MM.1S (cell line): Measurements from ENCODE around the gene C16orf89.

Source experiments
- DNase-seq: peaks from one replicate; pipeline ENCODE4 v3.0.0-alpha.2; 2015
- H2AFZ ChIP-seq: fragments of 300-600 bp; sonication (generic); 2 replicates; pipeline ENCODE4 v1.6.0; 2016; ENCODE audit warnings: antibody characterized with exemption, low read length
- H3F3A ChIP-seq: fragments of 300-600 bp; sonication (generic); 2 replicates; pipeline ENCODE4 v1.6.1; 2016; ENCODE audit warnings: mild to moderate bottlenecking, antibody characterized with exemption, low read length, moderate library complexity, mixed read lengths; ENCODE audit not compliant: insufficient read depth
- H3K27ac ChIP-seq: fragments of 300-600 bp; sonication (generic); 2 replicates; pipeline ENCODE4 v1.5.1; 2016; ENCODE audit warnings: mild to moderate bottlenecking, low read length
- H3K27me3 ChIP-seq: fragments of 300-600 bp; sonication (generic); replicated peaks from 2 replicates; pipeline ENCODE4 v1.6.0; 2016; ENCODE audit warnings: low read length; ENCODE audit not compliant: insufficient read depth
- H3K36me3 ChIP-seq: fragments of 300-600 bp; sonication (generic); replicated peaks from 2 replicates; pipeline ENCODE4 v1.6.1; 2016; ENCODE audit warnings: mild to moderate bottlenecking, low read length, mixed read lengths; ENCODE audit not compliant: insufficient read depth
- H3K4me1 ChIP-seq: fragments of 300-600 bp; sonication (generic); 2 replicates; pipeline ENCODE4 v1.6.1; 2016; ENCODE audit warnings: low read length, mixed read lengths
- H3K4me2 ChIP-seq: fragments of 300-600 bp; sonication (generic); 2 replicates; pipeline ENCODE4 v1.6.0; 2016; ENCODE audit warnings: low read depth, low read length
- H3K4me3 ChIP-seq: fragments of 300-600 bp; sonication (generic); 2 replicates; pipeline ENCODE4 v1.5.1; 2016; ENCODE audit warnings: low read length, mixed read lengths
- H3K79me2 ChIP-seq: fragments of 300-600 bp; sonication (generic); 2 replicates; pipeline ENCODE4 v1.6.1; 2016; ENCODE audit warnings: mixed run types, low read length, mixed read lengths
- H3K9ac ChIP-seq: fragments of 300-600 bp; sonication (generic); 2 replicates; pipeline ENCODE4 v1.6.1; 2016; ENCODE audit warnings: low read length, mixed read lengths
- H3K9me2 ChIP-seq: fragments of 300-600 bp; sonication (generic); replicated peaks from 2 replicates; pipeline ENCODE4 v1.6.1; 2016; ENCODE audit warnings: mild to moderate bottlenecking, low read length, mixed read lengths; ENCODE audit not compliant: insufficient read depth
- H3K9me3 ChIP-seq: fragments of 300-600 bp; sonication (generic); replicated peaks from 2 replicates; pipeline ENCODE4 v1.6.1; 2016; ENCODE audit warnings: mild to moderate bottlenecking, low read length, mixed read lengths; ENCODE audit not compliant: insufficient read depth
- H4K20me1 ChIP-seq: fragments of 300-600 bp; sonication (generic); 2 replicates; pipeline ENCODE4 v1.6.1; 2016; ENCODE audit warnings: mild to moderate bottlenecking, low read length, moderate library complexity, mixed read lengths; ENCODE audit not compliant: insufficient read depth
- CTCF ChIP-seq: fragments of 300-600 bp; sonication (generic); IDR thresholded peaks from 2 replicates; pipeline ENCODE4 v1.5.1; 2016; ENCODE audit warnings: antibody characterized with exemption, low read length, mixed read lengths
- EZH2 ChIP-seq: fragments of 300-600 bp; sonication (generic); optimal IDR thresholded peaks from 2 replicates; pipeline ENCODE3; 2017; ENCODE audit warnings: low read depth, mild to moderate bottlenecking, antibody characterized with exemption, low read length, mixed read lengths
- EZH2phosphoT487 ChIP-seq: fragments of 300-600 bp; sonication (generic); IDR thresholded peaks from 2 replicates; pipeline ENCODE4 v1.6.1; 2018; ENCODE audit warnings: antibody characterized with exemption, low read length

Gene C16orf89

GRCh38 chr16:5017678-5017969 lies 48.1 kb downstream of the C16orf89 start:
- no peak overlapping the region for H3K9ac ChIP-seq
- no peaks in the 10 kb centered on the region for H3K9me2 ChIP-seq
- H3K9me3 ChIP-seq = no peaks in the 10 kb centered on the region
- H3K27ac ChIP-seq = no peak overlapping the region
- H3K36me3 ChIP-seq = no peaks in the 10 kb centered on the region
- no peak overlapping the region for H2AFZ ChIP-seq
- no peak for DNase-seq
- H3F3A ChIP-seq = no peaks in the 10 kb centered on the region
- no peaks in the 10 kb centered on the region for H4K20me1 ChIP-seq
- no peaks in the 10 kb centered on the region for H3K4me1 ChIP-seq
- H3K27me3 ChIP-seq = peaks cover 71% of the 10 kb centered on the region
- no peak overlapping the region for H3K4me2 ChIP-seq
- H3K79me2 ChIP-seq = no peaks in the 10 kb centered on the region
- no peak overlapping the region for H3K4me3 ChIP-seq
- TF ChIP-seq CTCF (no peak), EZH2phosphoT487 (no peak), EZH2 (no peak)

GRCh38 chr16:5016967-5017677 lies 48.6 kb downstream of the C16orf89 start:
- no peak for DNase-seq
- no peaks in the 10 kb centered on the region for H4K20me1 ChIP-seq
- no peaks in the 10 kb centered on the region for H3K4me1 ChIP-seq
- H3K9me3 ChIP-seq = no peaks in the 10 kb centered on the region
- no peaks in the 10 kb centered on the region for H3K36me3 ChIP-seq
- no peaks in the 10 kb centered on the region for H3F3A ChIP-seq
- H3K9me2 ChIP-seq = no peaks in the 10 kb centered on the region
- peaks cover 69% of the 10 kb centered on the region for H3K27me3 ChIP-seq
- no peak overlapping the region for H3K9ac ChIP-seq
- H3K27ac ChIP-seq = no peak overlapping the region
- H3K79me2 ChIP-seq = no peaks in the 10 kb centered on the region
- H3K4me3 ChIP-seq = no peak overlapping the region
- TF ChIP-seq CTCF = no peak
- TF ChIP-seq EZH2 = no peak
- no peak for TF ChIP-seq EZH2phosphoT487
- H2AFZ ChIP-seq = no peak overlapping the region
- H3K4me2 ChIP-seq = no peak overlapping the region

GRCh38 chr16:5015887-5016286 lies 49.9 kb downstream of the C16orf89 start:
- H2AFZ ChIP-seq = no peak overlapping the region
- H3K4me1 ChIP-seq = no peaks in the 10 kb centered on the region
- no peaks in the 10 kb centered on the region for H4K20me1 ChIP-seq
- no peaks in the 10 kb centered on the region for H3K9me2 ChIP-seq
- peaks cover 69% of the 10 kb centered on the region for H3K27me3 ChIP-seq
- H3K9ac ChIP-seq = no peak overlapping the region
- no peak overlapping the region for H3K4me3 ChIP-seq
- no peaks in the 10 kb centered on the region for H3K79me2 ChIP-seq
- no peaks in the 10 kb centered on the region for H3F3A ChIP-seq
- H3K36me3 ChIP-seq = no peaks in the 10 kb centered on the region
- no peak for DNase-seq
- TF ChIP-seq EZH2phosphoT487 (no peak), CTCF (no peak), EZH2 (no peak)
- no peaks in the 10 kb centered on the region for H3K9me3 ChIP-seq
- no peak overlapping the region for H3K4me2 ChIP-seq
- no peak overlapping the region for H3K27ac ChIP-seq
